DOHH2 (cell line): ENCODE measurements around the gene UBXN11.

Experiments
- H3F3A ChIP-seq: fragments of 200-600 bp; sonication (generic), shearing (Covaris generic); 2 replicates; pipeline ENCODE4 v1.6.0; 2016; ENCODE audit warnings: antibody characterized with exemption, mild to moderate bottlenecking; ENCODE audit not compliant: control insufficient read depth, insufficient read depth
- H3K27ac ChIP-seq: fragments of 200-600 bp; sonication (generic); 2 replicates; pipeline ENCODE4 v1.5.1; 2014; ENCODE audit warnings: low read depth, mild to moderate bottlenecking, low read length, moderate library complexity
- H3K27me3 ChIP-seq: fragments of 200-600 bp; sonication (generic); 2 replicates; pipeline ENCODE4 v1.6.1; 2014; ENCODE audit warnings: mild to moderate bottlenecking, low read length, mixed read lengths; ENCODE audit not compliant: control insufficient read depth
- H3K36me3 ChIP-seq: fragments of 200-600 bp; sonication (generic); 2 replicates; pipeline ENCODE4 v1.6.1; 2014; ENCODE audit warnings: mild to moderate bottlenecking, low read length, moderate library complexity, mixed read lengths; ENCODE audit not compliant: control insufficient read depth
- H3K4me1 ChIP-seq: fragments of 200-600 bp; sonication (generic); 2 replicates; pipeline ENCODE4 v1.6.1; 2014; ENCODE audit warnings: mild to moderate bottlenecking, low read length, mixed read lengths; ENCODE audit not compliant: control insufficient read depth
- H3K4me2 ChIP-seq: fragments of 200-600 bp; sonication (generic); 2 replicates; pipeline ENCODE4 v1.6.0; 2014; ENCODE audit warnings: mild to moderate bottlenecking, low read length, moderate library complexity
- H3K4me3 ChIP-seq: fragments of 200-600 bp; sonication (generic); 2 replicates; pipeline ENCODE4 v1.5.1; 2014; ENCODE audit warnings: mild to moderate bottlenecking, low read length, mixed read lengths
- H3K79me2 ChIP-seq: fragments of 200-600 bp; sonication (generic); 2 replicates; pipeline ENCODE4 v1.6.1; 2014; ENCODE audit warnings: mild to moderate bottlenecking, low read length, mixed read lengths; ENCODE audit not compliant: control insufficient read depth
- H3K9me2 ChIP-seq: fragments of 200-600 bp; sonication (generic); replicated peaks from 2 replicates; pipeline ENCODE4 v1.6.1; 2014; ENCODE audit warnings: mild to moderate bottlenecking, low read length, mixed read lengths; ENCODE audit not compliant: control insufficient read depth
- H3K9me3 ChIP-seq: fragments of 200-600 bp; sonication (generic); 2 replicates; pipeline ENCODE4 v1.6.1; 2014; ENCODE audit warnings: antibody characterized with exemption, low read length, mixed read lengths; ENCODE audit not compliant: control insufficient read depth, insufficient read depth
- H4K20me1 ChIP-seq: fragments of 200-600 bp; sonication (generic); 2 replicates; pipeline ENCODE4 v1.6.0; 2014; ENCODE audit warnings: low read depth, mild to moderate bottlenecking, antibody characterized with exemption, low read length, moderate library complexity; ENCODE audit not compliant: control insufficient read depth, insufficient read depth
- EZH2phosphoT487 ChIP-seq: fragments of 200-600 bp; sonication (generic); IDR thresholded peaks from 2 replicates; pipeline ENCODE4 v1.6.1; 2017; ENCODE audit warnings: borderline replicate concordance, mild to moderate bottlenecking, antibody characterized with exemption, low read length, moderate library complexity, mixed read lengths
- TF ChIP-seq, protein P1 (sequence below): fragments of 200-600 bp; sonication (generic); IDR thresholded peaks from one replicate; pipeline ENCODE4 v1.5.1; 2014; ENCODE audit warnings: antibody characterized with exemption, mild to moderate bottlenecking, low read depth, low read length; ENCODE audit not compliant: poor library complexity, severe bottlenecking

The UBXN11 gene

DNA sequence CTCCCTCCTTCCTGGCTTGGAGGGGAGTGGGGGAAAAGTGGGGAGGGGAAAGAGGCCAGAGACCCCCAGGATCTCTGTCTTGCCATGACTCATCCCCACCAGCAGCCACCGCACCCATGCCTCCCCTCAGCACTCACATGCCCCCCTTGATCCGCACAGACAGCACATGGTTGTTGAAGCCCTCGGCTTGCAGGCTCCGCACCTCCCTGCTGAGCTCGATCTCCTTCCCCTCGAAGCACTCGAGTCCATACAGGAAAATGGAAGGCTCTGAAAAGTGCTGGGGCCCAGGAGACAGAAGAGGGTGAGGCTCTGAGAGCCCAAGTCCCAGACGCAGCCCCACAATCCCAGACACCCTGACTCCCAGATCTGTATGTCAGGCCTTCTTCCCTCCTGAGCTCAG is 22.2 kb upstream of the UBXN11 start:
- no peaks in the 10 kb centered on the region for H3K79me2 ChIP-seq
- no peaks in the 10 kb centered on the region for H3K9me3 ChIP-seq
- peak overlapping the region; percentile 26; the same call in 1 of the 2 replicates for H3K4me2 ChIP-seq
- no peaks in the 10 kb centered on the region; the same call in 1 of the 2 replicates for H3F3A ChIP-seq
- H4K20me1 ChIP-seq, result no peaks in the 10 kb centered on the region
- no peaks in the 10 kb centered on the region for H3K27me3 ChIP-seq
- peaks cover 9% of the 10 kb centered on the region for H3K4me1 ChIP-seq
- no peaks in the 10 kb centered on the region for H3K9me2 ChIP-seq
- H3K36me3 ChIP-seq, result no peaks in the 10 kb centered on the region
- TF ChIP-seq EZH2phosphoT487, result no peak
- TF ChIP-seq, protein P1, sequence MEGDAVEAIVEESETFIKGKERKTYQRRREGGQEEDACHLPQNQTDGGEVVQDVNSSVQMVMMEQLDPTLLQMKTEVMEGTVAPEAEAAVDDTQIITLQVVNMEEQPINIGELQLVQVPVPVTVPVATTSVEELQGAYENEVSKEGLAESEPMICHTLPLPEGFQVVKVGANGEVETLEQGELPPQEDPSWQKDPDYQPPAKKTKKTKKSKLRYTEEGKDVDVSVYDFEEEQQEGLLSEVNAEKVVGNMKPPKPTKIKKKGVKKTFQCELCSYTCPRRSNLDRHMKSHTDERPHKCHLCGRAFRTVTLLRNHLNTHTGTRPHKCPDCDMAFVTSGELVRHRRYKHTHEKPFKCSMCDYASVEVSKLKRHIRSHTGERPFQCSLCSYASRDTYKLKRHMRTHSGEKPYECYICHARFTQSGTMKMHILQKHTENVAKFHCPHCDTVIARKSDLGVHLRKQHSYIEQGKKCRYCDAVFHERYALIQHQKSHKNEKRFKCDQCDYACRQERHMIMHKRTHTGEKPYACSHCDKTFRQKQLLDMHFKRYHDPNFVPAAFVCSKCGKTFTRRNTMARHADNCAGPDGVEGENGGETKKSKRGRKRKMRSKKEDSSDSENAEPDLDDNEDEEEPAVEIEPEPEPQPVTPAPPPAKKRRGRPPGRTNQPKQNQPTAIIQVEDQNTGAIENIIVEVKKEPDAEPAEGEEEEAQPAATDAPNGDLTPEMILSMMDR, result no peak
- H3K4me3 ChIP-seq, result no peak overlapping the region
- H3K27ac ChIP-seq, result no peak overlapping the region

- Histone ChIP-seq H3K4me2 (peak overlapping the region; percentile 26), H3F3A (no peaks in the 10 kb centered on the region; the same call in 1 of the 2 replicates), H3K9me3 (no peaks in the 10 kb centered on the region), H3K27me3 (no peaks in the 10 kb centered on the region), H3K36me3 (no peaks in the 10 kb centered on the region), H3K27ac (no peak overlapping the region), H3K4me1 (peaks cover 13% of the 10 kb centered on the region), H4K20me1 (no peaks in the 10 kb centered on the region), H3K4me3 (no peak overlapping the region), H3K79me2 (no peaks in the 10 kb centered on the region), H3K9me2 (no peaks in the 10 kb centered on the region)
- no peak for TF ChIP-seq EZH2phosphoT487
- TF ChIP-seq, protein P1, result peak; percentile 53
Observed at GRCh38 chr1:26327956-26328362, 21.5 kb upstream of the UBXN11 start.

GRCh38 chr1:26324550-26324949 is 18.1 kb upstream of the UBXN11 start:
- Histone ChIP-seq H3K79me2 (peaks cover 1% of the 10 kb centered on the region), H3K4me2 (no peak overlapping the region), H3K27ac (no peak overlapping the region), H3K4me3 (no peak overlapping the region), H4K20me1 (no peaks in the 10 kb centered on the region), H3K36me3 (peaks cover 27% of the 10 kb centered on the region), H3K9me3 (no peaks in the 10 kb centered on the region), H3K9me2 (no peaks in the 10 kb centered on the region), H3K4me1 (peaks cover 47% of the 10 kb centered on the region), H3F3A (peaks cover 12% of the 10 kb centered on the region), H3K27me3 (no peaks in the 10 kb centered on the region)
- TF ChIP-seq EZH2phosphoT487, result no peak
- TF ChIP-seq, protein P1, result no peak

- Histone ChIP-seq H4K20me1 (no peaks in the 10 kb centered on the region), H3K27ac (no peak overlapping the region), H3K9me3 (no peaks in the 10 kb centered on the region)
Observed at GRCh38 chr1:26323382-26323781, 16.9 kb upstream of the UBXN11 start.

More at GRCh38 chr1:26323382-26323781, 16.9 kb upstream of the UBXN11 start:
- peaks cover 56% of the 10 kb centered on the region for H3K4me1 ChIP-seq
- TF ChIP-seq, protein P1, result no peak
- no peak for TF ChIP-seq EZH2phosphoT487
- H3K9me2 ChIP-seq, result no peaks in the 10 kb centered on the region
- peaks cover 12% of the 10 kb centered on the region for H3F3A ChIP-seq
- H3K4me3 ChIP-seq, result no peak overlapping the region
- H3K36me3 ChIP-seq, result peaks cover 31% of the 10 kb centered on the region
- peaks cover 11% of the 10 kb centered on the region for H3K79me2 ChIP-seq
- no peak overlapping the region for H3K4me2 ChIP-seq
- H3K27me3 ChIP-seq, result no peaks in the 10 kb centered on the region
